ENCODE data around the gene PRDM16. TPM values are rescaled to one million over a fixed set of nuclear protein-coding genes. Genes with fewer than 3 reads are reported as not detected.

The PRDM16 gene
- total and polyA plus RNA-seq, 2 experiments from 2014 or later = 0.14 to 0.16 TPM

- Histone ChIP-seq H4K20me1 (replicated peaks; ENCODE audit: insufficient read depth) (no peaks in the 10 kb centered on the region), H3K4me1 (ENCODE audit: insufficient read depth) (no peaks in the 10 kb centered on the region), H3K4me3 (no peak overlapping the region), H3K9me2 (ENCODE audit: insufficient read depth) (no peaks in the 10 kb centered on the region), H3F3A (replicated peaks; ENCODE audit: low read depth) (no peaks in the 10 kb centered on the region), H3K4me2 (no peak overlapping the region), H3K36me3 (ENCODE audit: insufficient read depth) (no peaks in the 10 kb centered on the region), H3K27me3 (ENCODE audit: insufficient read depth) (no peaks in the 10 kb centered on the region), H2AFZ (no peak overlapping the region), H3K27ac (ENCODE audit: low read depth) (no peak overlapping the region), H3K79me2 (replicated peaks; ENCODE audit: insufficient read depth) (no peaks in the 10 kb centered on the region)
- Mint-ChIP-seq H3K36me3 (ENCODE audit: low read depth) (no peaks in the 10 kb centered on the region), H3K27me3 (ENCODE audit: insufficient read depth, low read depth, poor library complexity) (peaks cover 15% of the 10 kb centered on the region), H3K4me3 (no peak overlapping the region), H3K9me3 (no peaks in the 10 kb centered on the region), H3K27ac (no peak overlapping the region), H3K4me1 (peaks cover 7% of the 10 kb centered on the region; the same call in 2 of the 3 replicates)
- TF ChIP-seq ETS1 (IDR thresholded peaks at IDR 0.05) (no peak), ZNF462 (CRISPR knock-in tag; IDR thresholded peaks at IDR 0.05) (no peak), NANOG (IDR thresholded peaks at IDR 0.05; ENCODE audit: borderline replicate concordance) (no peak), STAT1 (IDR thresholded peaks at IDR 0.05; ENCODE audit: unreplicated experiment) (no peak), CTCF (conservative IDR thresholded peaks at IDR 0.05; ENCODE audit: low read depth in 2 of 2) (no peak), POLR2AphosphoS5 (IDR thresholded peaks at IDR 0.05; ENCODE audit: low read depth) (no peak), REST (IDR thresholded peaks at IDR 0.05; ENCODE audit: unreplicated experiment) (no peak), EZH2 (IDR thresholded peaks at IDR 0.05; ENCODE audit: low read depth, unreplicated experiment) (no peak), JUNB (IDR thresholded peaks at IDR 0.05; ENCODE audit: unreplicated experiment) (no peak), ZNF114 (CRISPR knock-in tag; IDR thresholded peaks at IDR 0.05) (no peak), ZNF331 (CRISPR knock-in tag; IDR thresholded peaks at IDR 0.05; ENCODE audit: low read depth) (no peak), EZH2phosphoT487 (IDR thresholded peaks at IDR 0.05; ENCODE audit: unreplicated experiment) (no peak), CREB1 (CRISPR knock-in tag; IDR thresholded peaks at IDR 0.05; ENCODE audit: low read depth) (no peak)
- DNase-seq (ENCODE audit: low spot score) (no peak), ATAC-seq (no peak)
These were observed 172.8 kb downstream of the PRDM16 start for GRCh38 chr1:3241673-3242407.

Data from GM23338 (cell line).